GM21737 (cell line): ENCODE measurements around the gene INTS1.

ENCODE experiments used
- ATAC-seq: cut with Tn5 transposase; IDR thresholded peaks from one replicate; pipeline ENCODE4 v1.9.1; 2021; ENCODE audit warnings: mild to moderate bottlenecking, moderate library complexity; ENCODE audit not compliant: unreplicated experiment

The INTS1 gene

GRCh38 chr7:1490837-1491236, 13.4 kb downstream of the INTS1 start:
- ATAC-seq: no peak

GRCh38 chr7:1489336-1489735, 14.9 kb downstream of the INTS1 start:
- no peak for ATAC-seq

- ATAC-seq: no peak
Observed at GRCh38 chr7:1488016-1488415, 16.2 kb downstream of the INTS1 start.

- ATAC-seq: no peak
Observed at GRCh38 chr7:1487466-1487865, 16.7 kb downstream of the INTS1 start.

DNA sequence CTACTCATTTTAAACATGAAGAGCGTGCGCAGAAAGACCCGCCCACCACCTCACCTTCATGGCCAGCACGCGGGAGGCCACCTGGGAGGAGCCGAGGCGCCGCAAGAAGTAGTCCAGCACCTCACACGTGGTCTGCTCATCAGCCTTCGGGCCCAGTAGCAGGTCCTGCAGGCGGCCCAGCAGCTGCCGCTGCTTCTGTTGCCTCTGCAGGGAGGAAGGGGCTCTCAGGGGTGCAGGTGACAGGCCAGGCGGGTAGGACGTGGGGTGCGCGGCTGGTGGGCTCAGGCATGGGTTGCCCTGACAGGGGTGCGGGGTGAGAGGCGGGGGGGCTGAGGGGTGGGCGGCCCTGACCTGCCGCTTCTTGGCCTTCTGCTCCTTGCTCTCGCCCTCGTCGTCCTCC, 17.6 kb downstream of the INTS1 start:
- ATAC-seq: no peak

- no peak for ATAC-seq
Observed at GRCh38 chr7:1485156-1485555, 19.0 kb downstream of the INTS1 start.

DNA sequence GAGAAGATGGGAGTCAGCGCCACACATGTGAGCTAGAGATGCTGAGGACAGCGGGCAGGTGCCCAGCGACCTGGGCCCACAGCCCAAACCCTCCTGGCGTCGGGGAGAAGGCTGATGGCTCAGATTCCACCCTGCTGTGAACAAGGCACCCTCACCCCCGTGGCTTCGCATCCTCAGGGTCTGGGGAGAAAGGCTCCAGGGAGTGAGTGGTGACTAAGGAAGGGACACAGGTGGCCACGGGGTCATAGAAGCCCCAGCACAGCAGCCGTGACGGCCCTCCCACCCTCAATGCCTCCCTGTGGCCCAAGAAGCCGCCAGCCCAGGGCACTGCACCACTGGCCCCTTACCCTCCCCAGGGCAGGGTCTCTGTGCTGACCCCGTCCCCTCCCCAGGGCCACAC, 19.6 kb downstream of the INTS1 start:
- ATAC-seq: no peak

GRCh38 chr7:1483536-1484505, 20.4 kb downstream of the INTS1 start:
- ATAC-seq: no peak

GRCh38 chr7:1483079-1483478, 21.1 kb downstream of the INTS1 start:
- no peak for ATAC-seq

- ATAC-seq: no peak
Observed at GRCh38 chr7:1481300-1481699, 22.9 kb downstream of the INTS1 start.

DNA sequence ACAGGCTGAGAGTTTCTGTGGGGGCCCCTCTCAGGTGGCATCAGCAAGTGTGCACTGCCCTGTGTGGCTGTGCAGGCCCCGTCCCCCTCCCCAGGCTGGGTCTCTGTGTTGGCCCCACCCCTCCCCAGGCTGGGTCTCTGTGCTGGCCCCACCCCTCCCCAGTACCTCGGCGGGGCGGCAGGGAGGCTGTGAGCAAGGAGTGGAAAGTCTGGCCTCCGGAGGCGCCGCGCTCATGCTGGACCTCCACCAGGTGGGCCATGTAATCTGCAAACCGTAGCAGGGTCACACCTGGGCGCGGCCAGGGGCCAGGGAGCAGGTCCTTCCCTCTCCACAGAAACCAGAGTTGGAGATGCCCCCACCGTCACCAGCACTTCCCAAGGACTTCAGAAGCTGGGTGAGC, 23.5 kb downstream of the INTS1 start:
- ATAC-seq: no peak

DNA sequence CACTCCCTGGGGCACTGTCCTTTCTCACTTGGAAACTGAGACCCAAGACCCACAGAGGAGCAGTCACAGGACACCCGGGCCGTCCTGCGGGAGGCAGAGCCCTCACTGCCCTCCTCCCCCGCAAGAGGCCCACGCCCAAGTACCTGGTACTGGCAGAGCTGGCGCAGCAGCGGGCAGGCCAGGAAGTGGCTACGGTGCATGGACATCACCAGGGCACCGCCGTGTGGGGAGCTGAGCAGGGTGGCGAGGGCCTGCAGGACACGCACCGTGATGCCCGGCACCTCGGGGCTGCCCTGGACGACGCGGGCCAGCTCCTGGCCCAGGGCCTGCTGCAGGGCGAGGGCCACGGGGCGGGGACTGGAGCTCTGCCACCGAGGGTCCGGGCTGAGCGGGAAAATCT, 24.9 kb downstream of the INTS1 start:
- no peak for ATAC-seq

DNA sequence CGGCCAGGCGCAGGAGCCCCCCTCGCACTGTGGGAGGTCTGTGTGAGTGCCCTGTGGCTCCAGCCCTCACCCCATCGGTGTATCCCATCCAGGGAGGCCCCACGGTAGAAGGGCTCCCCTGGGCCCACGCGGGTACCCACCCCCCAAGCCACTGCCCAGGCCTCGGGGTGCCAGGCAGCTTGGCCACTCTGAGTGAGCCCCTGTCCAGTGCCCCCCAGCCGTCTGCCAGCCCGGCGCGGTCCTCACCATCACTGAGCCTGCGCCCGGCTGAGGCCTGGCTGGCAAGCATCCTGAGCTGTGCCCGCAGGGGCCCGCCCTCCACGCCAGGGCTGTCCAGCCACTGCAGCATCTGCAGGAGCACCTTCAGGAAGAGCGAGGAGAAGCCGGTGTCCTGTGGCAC, 25.7 kb downstream of the INTS1 start:
- no peak for ATAC-seq

DNA sequence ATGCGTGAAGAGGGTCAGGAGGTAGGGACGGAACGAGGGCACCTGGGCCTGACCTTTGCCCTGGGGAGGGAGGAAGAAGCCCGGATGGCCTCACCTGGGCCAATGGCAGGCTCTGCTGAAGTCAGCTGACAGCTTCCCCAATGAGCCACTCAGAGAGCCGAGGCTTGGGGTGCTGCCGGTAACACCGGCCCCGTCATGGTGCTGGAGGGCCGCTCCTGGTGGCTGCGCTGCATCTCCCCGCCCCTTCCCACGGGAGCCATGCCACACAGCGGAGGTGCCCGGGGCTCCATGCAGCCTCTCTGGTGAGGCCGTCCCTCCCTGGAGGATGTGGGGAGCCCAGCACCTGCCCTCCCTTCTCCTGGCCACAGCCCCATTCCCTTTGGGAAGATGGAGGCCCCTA, 27.3 kb downstream of the INTS1 start:
- no peak for ATAC-seq

- ATAC-seq: no peak
Observed at GRCh38 chr7:1475991-1476390, 28.2 kb downstream of the INTS1 start.

- ATAC-seq: no peak
Observed at GRCh38 chr7:1475393-1475792, 28.8 kb downstream of the INTS1 start.

GRCh38 chr7:1474736-1475135, 29.5 kb downstream of the INTS1 start:
- no peak for ATAC-seq

- no peak for ATAC-seq
Observed at GRCh38 chr7:1473864-1474512, 30.2 kb downstream of the INTS1 start.

DNA sequence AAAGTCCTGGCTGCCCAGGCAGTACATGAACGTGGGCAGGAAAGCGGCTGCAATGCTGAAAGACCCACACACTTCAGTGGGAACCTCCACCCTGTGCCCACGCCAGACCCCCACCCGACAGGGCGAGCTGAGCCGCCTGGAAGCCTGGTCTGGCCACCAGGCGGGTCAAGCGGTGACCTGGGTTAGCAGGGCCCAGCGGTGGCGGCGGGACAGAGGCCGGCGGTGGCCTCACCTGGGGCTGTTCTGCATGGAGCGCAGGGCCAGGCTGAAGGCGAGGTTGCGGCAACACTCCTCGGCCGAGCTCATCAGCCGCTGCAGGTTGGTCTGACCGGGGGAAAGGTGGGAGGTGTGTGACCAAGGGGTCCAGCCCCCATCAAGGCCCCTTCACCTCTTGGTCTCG, 33.3 kb downstream of the INTS1 start:
- no peak for ATAC-seq

GRCh38 chr7:1468643-1469298, 35.4 kb downstream of the INTS1 start:
- no peak for ATAC-seq

DNA sequence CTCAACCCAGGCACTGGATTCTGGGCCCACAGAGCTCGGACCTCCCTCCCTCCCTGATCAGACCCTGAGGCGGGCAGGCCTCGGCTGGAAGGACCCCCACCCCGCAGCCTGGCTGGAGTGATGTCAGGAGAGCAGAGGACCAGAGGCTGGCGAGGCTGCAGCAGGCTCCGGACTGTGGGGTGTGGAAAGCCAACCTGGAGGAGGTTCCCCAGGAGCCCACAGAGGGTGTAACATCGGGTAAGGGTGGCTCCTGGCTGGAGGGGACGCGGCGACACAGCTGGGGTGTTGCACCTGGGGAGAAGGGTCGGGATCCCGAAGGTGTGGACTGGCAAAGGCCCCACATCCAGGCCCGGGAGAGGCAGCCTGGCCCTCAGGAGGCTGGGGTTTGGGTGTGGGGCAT, 36.0 kb downstream of the INTS1 start:
- no peak for ATAC-seq
